GM13976 (cell line): ENCODE measurements around the gene HMGB4.

Experiments
- DNase-seq: peaks from one replicate; pipeline ENCODE4 v3.0.0; 2012; ENCODE audit warnings: low spot score
- CTCF ChIP-seq: IDR thresholded peaks from 2 replicates; pipeline ENCODE4 v1.5.1; 2012; ENCODE audit warnings: borderline replicate concordance, mild to moderate bottlenecking; ENCODE audit not compliant: insufficient read depth; ENCODE audit errors: extremely low read depth, missing control alignments, control extremely low read depth
- in situ Hi-C: fragments of 300-500 bp; cut with MboI; formaldehyde crosslinking; loops from one replicate; pipeline ENCODE4 v1.12.0; 2022; ENCODE audit warnings: low sequenced_read_pairs, mixed read lengths, inconsistent platforms; ENCODE audit not compliant: unreplicated experiment

HMGB4 gene

GRCh38 chr1:33905241-33905640, 41.4 kb downstream of the HMGB4 start:
- in situ Hi-C loops = no loop called here
- no peak for DNase-seq
- no peak for TF ChIP-seq CTCF

GRCh38 chr1:33906156-33906555, 42.3 kb downstream of the HMGB4 start:
- in situ Hi-C loops = no loop called here
- TF ChIP-seq CTCF = no peak
- DNase-seq = no peak

- TF ChIP-seq CTCF = no peak
- DNase-seq = no peak
- in situ Hi-C loops = no loop called here
Measured at GRCh38 chr1:33908324-33908956, 44.6 kb downstream of the HMGB4 start.
